T-helper 1 cell treated with Interleukin-12 subunit alpha and Interleukin-12 subunit beta and Interleukin-4 antibody, amounts not matched to agents 30 μg/mL and 1 μg/mL, for 36 hours (primary cell): ENCODE measurements around the gene OR4E2.
"Not testable (repeated sequence)": the region's sequence is repeated elsewhere in the genome, so short reads cannot be mapped to it uniquely, and the experiment has no call there.

ENCODE experiments used
- H3K27ac Mint-ChIP-seq: one replicate; pipeline ENCODE4 v1.8.0; 2021; ENCODE audit warnings: mild to moderate bottlenecking, mixed read lengths
- H3K27me3 Mint-ChIP-seq: one replicate; pipeline ENCODE4 v1.8.0; 2021; ENCODE audit warnings: low read depth, mixed read lengths
- H3K36me3 Mint-ChIP-seq: one replicate; pipeline ENCODE4 v1.8.0; 2021; ENCODE audit warnings: low read depth, mixed read lengths
- H3K4me1 Mint-ChIP-seq: one replicate; pipeline ENCODE4 v1.8.0; 2021; ENCODE audit warnings: low read depth, mixed read lengths
- H3K4me3 Mint-ChIP-seq: one replicate; pipeline ENCODE4 v1.8.0; 2021; ENCODE audit warnings: mild to moderate bottlenecking, moderate library complexity, mixed read lengths
- H3K9me3 Mint-ChIP-seq: one replicate; pipeline ENCODE4 v1.8.0; 2021; ENCODE audit warnings: mixed read lengths

The OR4E2 gene

GRCh38 chr14:21669284-21669683 lies 15.6 kb downstream of the OR4E2 start:
- Mint-ChIP-seq H3K4me3 (no peak overlapping the region), H3K27me3 (peaks cover 18% of the 10 kb centered on the region), H3K9me3 (no peaks in the 10 kb centered on the region), H3K27ac (no peak overlapping the region), H3K4me1 (no peaks in the 10 kb centered on the region), H3K36me3 (no peaks in the 10 kb centered on the region)

- H3K27ac Mint-ChIP-seq: no peak overlapping the region
- H3K9me3 Mint-ChIP-seq: peaks cover 6% of the 10 kb centered on the region
- no peaks in the 10 kb centered on the region for H3K36me3 Mint-ChIP-seq
- H3K27me3 Mint-ChIP-seq: peaks cover 18% of the 10 kb centered on the region
- no peak overlapping the region for H3K4me3 Mint-ChIP-seq
- H3K4me1 Mint-ChIP-seq: no peaks in the 10 kb centered on the region
Measured at GRCh38 chr14:21671371-21671770, 17.7 kb downstream of the OR4E2 start.

GRCh38 chr14:21672116-21672515 lies 18.5 kb downstream of the OR4E2 start:
- Mint-ChIP-seq H3K9me3 (peaks cover 6% of the 10 kb centered on the region), H3K4me1 (no peaks in the 10 kb centered on the region), H3K36me3 (no peaks in the 10 kb centered on the region), H3K27me3 (peaks cover 18% of the 10 kb centered on the region), H3K4me3 (no peak overlapping the region), H3K27ac (no peak overlapping the region)

- H3K4me1 Mint-ChIP-seq: no peaks in the 10 kb centered on the region
- no peak within 1 kb of the TSS for H3K4me3 Mint-ChIP-seq
- peaks cover 26% of the 10 kb centered on the region for H3K27me3 Mint-ChIP-seq
- peaks cover 6% of the 10 kb centered on the region for H3K9me3 Mint-ChIP-seq
- no peaks in the 10 kb centered on the region for H3K36me3 Mint-ChIP-seq
- no peak within 1 kb of the TSS for H3K27ac Mint-ChIP-seq
Measured at GRCh38 chr14:21673718-21674117, 20.1 kb downstream of the OR4E2 start, which contains the start of gene OR4E1. Gene OR4E1, minus strand, starts transcription at chr14:21673818. Its CDS starts 2,883 bp downstream, at chr14:21670935.

GRCh38 chr14:21675566-21675965 lies 21.9 kb downstream of the OR4E2 start:
- Mint-ChIP-seq H3K4me1 (no peaks in the 10 kb centered on the region), H3K27ac (no peak overlapping the region), H3K9me3 (peaks cover 6% of the 10 kb centered on the region), H3K27me3 (peaks cover 12% of the 10 kb centered on the region), H3K36me3 (no peaks in the 10 kb centered on the region), H3K4me3 (no peak overlapping the region)

GRCh38 chr14:21680072-21680471 lies 26.4 kb downstream of the OR4E2 start:
- no peaks in the 10 kb centered on the region for H3K4me1 Mint-ChIP-seq
- peaks cover 14% of the 10 kb centered on the region for H3K27me3 Mint-ChIP-seq
- peaks cover 6% of the 10 kb centered on the region for H3K9me3 Mint-ChIP-seq
- H3K27ac Mint-ChIP-seq: no peak overlapping the region
- no peak overlapping the region for H3K4me3 Mint-ChIP-seq
- H3K36me3 Mint-ChIP-seq: no peaks in the 10 kb centered on the region

- Mint-ChIP-seq H3K4me1 (no peaks in the 10 kb centered on the region), H3K27ac (no peak overlapping the region), H3K27me3 (peaks cover 16% of the 10 kb centered on the region), H3K9me3 (no peaks in the 10 kb centered on the region), H3K36me3 (no peaks in the 10 kb centered on the region), H3K4me3 (no peak overlapping the region)
Measured at GRCh38 chr14:21686468-21686867, 32.8 kb downstream of the OR4E2 start.

- Mint-ChIP-seq H3K36me3 (no peaks in the 10 kb centered on the region), H3K4me3 (no peak overlapping the region), H3K4me1 (no peaks in the 10 kb centered on the region), H3K9me3 (no peaks in the 10 kb centered on the region), H3K27ac (no peak overlapping the region), H3K27me3 (peaks cover 11% of the 10 kb centered on the region)
Measured at GRCh38 chr14:21694425-21694824, 40.8 kb downstream of the OR4E2 start.

- H3K4me3 Mint-ChIP-seq, H3K36me3 Mint-ChIP-seq, H3K9me3 Mint-ChIP-seq, H3K27me3 Mint-ChIP-seq, H3K27ac Mint-ChIP-seq, H3K4me1 Mint-ChIP-seq: not testable (repeated sequence)
Measured at GRCh38 chr14:21697662-21698061, 44.0 kb downstream of the OR4E2 start.

GRCh38 chr14:21698538-21698937 lies 44.9 kb downstream of the OR4E2 start:
- H3K27ac Mint-ChIP-seq, H3K27me3 Mint-ChIP-seq, H3K36me3 Mint-ChIP-seq, H3K4me1 Mint-ChIP-seq, H3K9me3 Mint-ChIP-seq, H3K4me3 Mint-ChIP-seq: not testable (repeated sequence)

GRCh38 chr14:21699551-21699950 lies 45.9 kb downstream of the OR4E2 start:
- Mint-ChIP-seq H3K36me3 (no peaks in the 10 kb centered on the region), H3K9me3 (no peaks in the 10 kb centered on the region), H3K27me3 (peaks cover 3% of the 10 kb centered on the region), H3K4me3 (no peak overlapping the region), H3K27ac (no peak overlapping the region), H3K4me1 (peaks cover 7% of the 10 kb centered on the region)

- Mint-ChIP-seq H3K4me3 (no peak overlapping the region), H3K4me1 (peaks cover 7% of the 10 kb centered on the region), H3K36me3 (no peaks in the 10 kb centered on the region), H3K27ac (no peak overlapping the region), H3K9me3 (no peaks in the 10 kb centered on the region), H3K27me3 (peaks cover 11% of the 10 kb centered on the region)
Measured at GRCh38 chr14:21702316-21702715, 48.7 kb downstream of the OR4E2 start.

- Mint-ChIP-seq H3K4me3 (no peak overlapping the region), H3K27me3 (peaks cover 11% of the 10 kb centered on the region), H3K4me1 (peaks cover 7% of the 10 kb centered on the region), H3K36me3 (no peaks in the 10 kb centered on the region), H3K9me3 (no peaks in the 10 kb centered on the region), H3K27ac (no peak overlapping the region)
Measured at GRCh38 chr14:21703357-21704326, 50.0 kb downstream of the OR4E2 start.

GRCh38 chr14:21704338-21704737 lies 50.7 kb downstream of the OR4E2 start:
- Mint-ChIP-seq H3K36me3 (no peaks in the 10 kb centered on the region), H3K4me1 (peaks cover 7% of the 10 kb centered on the region), H3K4me3 (no peak overlapping the region), H3K27me3 (peaks cover 18% of the 10 kb centered on the region), H3K27ac (no peak overlapping the region), H3K9me3 (no peaks in the 10 kb centered on the region)

- Mint-ChIP-seq H3K27me3 (peaks cover 26% of the 10 kb centered on the region), H3K4me3 (no peak overlapping the region)
Measured at GRCh38 chr14:21711360-21711961, 57.8 kb downstream of the OR4E2 start.

More at GRCh38 chr14:21711360-21711961, 57.8 kb downstream of the OR4E2 start:
- no peaks in the 10 kb centered on the region for H3K9me3 Mint-ChIP-seq
- no peaks in the 10 kb centered on the region for H3K4me1 Mint-ChIP-seq
- H3K36me3 Mint-ChIP-seq: peaks cover 2% of the 10 kb centered on the region
- peak overlapping the region; percentile 41 for H3K27ac Mint-ChIP-seq
